Neural cell (in vitro differentiated cells): ENCODE measurements around the gene TFF2.

Experiments used
- EZH2 ChIP-seq: fragments of 200-600, 300-800 bp; shearing (Covaris generic), sonication (generic); IDR thresholded peaks from 2 replicates; pipeline ENCODE4 v1.6.1; 2014; ENCODE audit warnings: antibody characterized with exemption, low read length, borderline replicate concordance, mild to moderate bottlenecking; ENCODE audit not compliant: insufficient read depth, poor library complexity, severe bottlenecking
- MXI1 ChIP-seq: fragments of 450-650 bp; conservative IDR thresholded peaks from 2 replicates; pipeline ENCODE4 v1.6.1; 2014; ENCODE audit warnings: antibody characterized with exemption, mild to moderate bottlenecking; ENCODE audit not compliant: poor library complexity, severe bottlenecking
- SMC3 ChIP-seq: fragments of 450-650 bp; conservative IDR thresholded peaks from 2 replicates; pipeline ENCODE4 v1.6.1; 2014; ENCODE audit warnings: antibody characterized with exemption, mild to moderate bottlenecking, moderate library complexity; ENCODE audit not compliant: poor library complexity
- TF ChIP-seq, protein P1 (sequence below): fragments of 450-650 bp; IDR thresholded peaks from 2 replicates; pipeline ENCODE4 v1.5.1; 2014; ENCODE audit warnings: antibody characterized with exemption, mild to moderate bottlenecking, moderate library complexity; ENCODE audit not compliant: poor library complexity, severe bottlenecking

DNA sequence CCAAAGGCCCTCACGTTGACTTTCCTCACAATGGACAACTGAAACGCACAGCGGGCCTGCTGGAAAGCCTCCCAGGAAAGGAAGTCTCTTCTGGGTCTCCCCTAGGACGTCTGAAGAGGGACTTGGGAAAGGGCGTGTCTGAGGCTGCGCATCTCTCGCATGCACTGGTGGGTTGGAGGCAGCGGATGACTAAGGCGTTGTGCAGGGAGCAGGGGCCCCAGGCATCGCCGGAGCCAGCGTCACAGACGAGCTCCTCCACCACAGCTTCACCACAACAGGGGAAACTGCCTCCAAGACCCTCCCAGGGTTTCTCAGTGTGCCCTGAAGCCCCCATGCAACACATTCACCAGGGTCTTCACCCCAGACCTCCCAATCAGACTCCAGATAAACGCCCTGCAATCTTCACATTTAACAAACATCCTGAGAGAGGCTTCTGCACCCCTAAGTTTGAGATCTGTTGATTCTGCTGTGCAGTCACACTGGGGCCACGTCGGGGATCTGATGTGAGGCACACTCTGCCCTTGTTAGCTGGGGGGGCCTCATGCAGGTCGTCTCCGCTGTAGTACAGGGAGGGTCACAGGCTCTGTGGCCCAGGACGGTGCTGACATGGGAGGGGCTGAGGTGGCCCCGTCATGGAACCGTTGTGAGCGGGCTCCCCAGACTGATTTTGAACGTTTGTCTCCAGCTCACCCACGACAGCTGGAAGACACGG is 22.6 kb upstream of the TFF2 start:
- TF ChIP-seq, protein P1, sequence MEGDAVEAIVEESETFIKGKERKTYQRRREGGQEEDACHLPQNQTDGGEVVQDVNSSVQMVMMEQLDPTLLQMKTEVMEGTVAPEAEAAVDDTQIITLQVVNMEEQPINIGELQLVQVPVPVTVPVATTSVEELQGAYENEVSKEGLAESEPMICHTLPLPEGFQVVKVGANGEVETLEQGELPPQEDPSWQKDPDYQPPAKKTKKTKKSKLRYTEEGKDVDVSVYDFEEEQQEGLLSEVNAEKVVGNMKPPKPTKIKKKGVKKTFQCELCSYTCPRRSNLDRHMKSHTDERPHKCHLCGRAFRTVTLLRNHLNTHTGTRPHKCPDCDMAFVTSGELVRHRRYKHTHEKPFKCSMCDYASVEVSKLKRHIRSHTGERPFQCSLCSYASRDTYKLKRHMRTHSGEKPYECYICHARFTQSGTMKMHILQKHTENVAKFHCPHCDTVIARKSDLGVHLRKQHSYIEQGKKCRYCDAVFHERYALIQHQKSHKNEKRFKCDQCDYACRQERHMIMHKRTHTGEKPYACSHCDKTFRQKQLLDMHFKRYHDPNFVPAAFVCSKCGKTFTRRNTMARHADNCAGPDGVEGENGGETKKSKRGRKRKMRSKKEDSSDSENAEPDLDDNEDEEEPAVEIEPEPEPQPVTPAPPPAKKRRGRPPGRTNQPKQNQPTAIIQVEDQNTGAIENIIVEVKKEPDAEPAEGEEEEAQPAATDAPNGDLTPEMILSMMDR, result no peak
- no peak for TF ChIP-seq EZH2
- TF ChIP-seq MXI1, result no peak
- no peak for TF ChIP-seq SMC3
